SK-N-SH (cell line): ENCODE measurements around the gene SLC32A1. TPM values are rescaled to one million over a fixed set of nuclear protein-coding genes. Genes with fewer than 3 reads are reported as not detected.

Experiments
- CTCF ChIA-PET: fragments of 300-600, 350-600 bp; formaldehyde crosslinking; extraction: SDS; loops from one replicate; lab custom pipeline; 2021; lab: Yijun Ruan, JAX
- POLR2A ChIA-PET: fragments of 350-600 bp; sonication (Branson Sonifier 250); formaldehyde crosslinking; extraction: SDS; loops from one replicate; lab custom pipeline; 2020; ENCODE audit warnings: antibody characterized with exemption, inconsistent platforms; lab: Yijun Ruan, JAX
- DNase-seq: peaks from one replicate; pipeline ENCODE4 v3.0.0; 2012
- H2AFZ ChIP-seq: fragments of 200-600 bp; sonication (generic); 2 replicates; pipeline ENCODE4 v1.8.1; 2016; ENCODE audit warnings: antibody characterized with exemption, mild to moderate bottlenecking, low read depth
- H3F3A ChIP-seq: fragments of 200-600 bp; sonication (generic); replicated peaks from 2 replicates; pipeline ENCODE3; 2016; ENCODE audit warnings: antibody characterized with exemption, mild to moderate bottlenecking; ENCODE audit not compliant: insufficient read depth
- H3K27ac ChIP-seq, 2 experiments: fragments of 200-500 bp in 1 of 2; fragments of 200-600 bp in 1 of 2; sonication (Bioruptor generic) in 1 of 2; sonication (generic), shearing (Covaris generic) in 1 of 2; 2 replicates each; pipeline versions ENCODE4 v1.5.1 to v1.6.1; 2014 to 2016; ENCODE audit warnings: low read depth in 2 of 2, inconsistent platforms in 1 of 2, low read length in 1 of 2, mild to moderate bottlenecking in 1 of 2, mixed read lengths in 1 of 2
- H3K27me3 ChIP-seq: fragments of 200-600 bp; sonication (generic), shearing (Covaris generic); 2 replicates; pipeline ENCODE4 v1.6.1; 2016; ENCODE audit warnings: mixed run types; ENCODE audit not compliant: insufficient read depth
- H3K36me3 ChIP-seq, 2 experiments: fragments of 200-500 bp in 1 of 2; fragments of 200-600 bp in 1 of 2; sonication (Bioruptor generic) in 1 of 2; sonication (generic) in 1 of 2; replicated peaks in 1 of 2; 2 replicates each; pipeline versions ENCODE3 to v1.5.1; 2014 to 2016; ENCODE audit warnings: low read length in 1 of 2, mild to moderate bottlenecking in 1 of 2; ENCODE audit not compliant: insufficient read depth in 2 of 2, control insufficient read depth in 1 of 2
- H3K4me1 ChIP-seq, 2 experiments: fragments of 200-500 bp in 1 of 2; fragments of 200-600 bp in 1 of 2; sonication (Bioruptor generic) in 1 of 2; sonication (generic), shearing (Covaris generic) in 1 of 2; 2 replicates each; pipeline versions ENCODE4 v1.5.1 to v1.6.1; 2014 to 2016; ENCODE audit warnings: low read depth in 1 of 2, low read length in 1 of 2, mixed run types in 1 of 2; ENCODE audit not compliant: insufficient read depth in 2 of 2, control insufficient read depth in 1 of 2
- H3K4me2 ChIP-seq: fragments of 200-600 bp; sonication (generic), shearing (Covaris generic); 2 replicates; pipeline ENCODE4 v1.6.1; 2017; ENCODE audit warnings: mixed run types
- H3K4me3 ChIP-seq, 2 experiments: fragments of 200-500 bp in 1 of 2; fragments of 200-600 bp in 1 of 2; sonication (Bioruptor generic) in 1 of 2; sonication (generic), shearing (Covaris generic) in 1 of 2; 2 replicates each; pipeline versions ENCODE4 v1.5.1 to v1.8.1; 2014 to 2016; ENCODE audit warnings: low read depth in 2 of 2, inconsistent platforms in 1 of 2, low read length in 1 of 2, mild to moderate bottlenecking in 1 of 2, mixed read lengths in 1 of 2, moderate library complexity in 1 of 2
- H3K79me2 ChIP-seq: fragments of 200-600 bp; sonication (generic); 2 replicates; pipeline ENCODE4 v1.8.1; 2017; ENCODE audit warnings: mild to moderate bottlenecking; ENCODE audit not compliant: insufficient read depth
- H3K9ac ChIP-seq: fragments of 200-600 bp; sonication (generic); 2 replicates; pipeline ENCODE4 v1.6.1; 2017; ENCODE audit warnings: mixed run types
- H3K9me2 ChIP-seq: fragments of 200-600 bp; sonication (generic); 2 replicates; pipeline ENCODE4 v1.6.1; 2017; ENCODE audit warnings: mixed run types
- H3K9me3 ChIP-seq: fragments of 200-600 bp; sonication (generic); 2 replicates; pipeline ENCODE4 v1.6.1; 2017; ENCODE audit warnings: mixed run types, mild to moderate bottlenecking, moderate library complexity
- H4K20me1 ChIP-seq: fragments of 200-600 bp; sonication (generic); 2 replicates; pipeline ENCODE4 v1.6.1; 2017; ENCODE audit warnings: mild to moderate bottlenecking, mixed run types; ENCODE audit not compliant: insufficient read depth
- CHD2 ChIP-seq: fragments of 150-350 bp; IDR thresholded peaks from 2 replicates; pipeline ENCODE4 v1.6.1; 2018; ENCODE audit warnings: low read length; ENCODE audit not compliant: partially characterized antibody
- ELF1 ChIP-seq: IDR thresholded peaks from 2 replicates; pipeline ENCODE4 v1.4.0; 2012
- FOXM1 ChIP-seq: IDR thresholded peaks from 2 replicates; pipeline ENCODE4 v1.4.0; 2012; ENCODE audit warnings: low read depth, mild to moderate bottlenecking
- NRF1 ChIP-seq: IDR thresholded peaks from 2 replicates; pipeline ENCODE4 v1.6.1; 2012; ENCODE audit warnings: low read depth, mild to moderate bottlenecking, low read length
- POLR2AphosphoS5 ChIP-seq: IDR thresholded peaks from 2 replicates; pipeline ENCODE4 v1.6.1; 2012; ENCODE audit warnings: low read depth, low read length
- RAD21 ChIP-seq: IDR thresholded peaks from 2 replicates; pipeline ENCODE4 v1.6.1; 2012; ENCODE audit warnings: mild to moderate bottlenecking, low read length
- RCOR1 ChIP-seq: fragments of 150-350 bp; IDR thresholded peaks from 2 replicates; pipeline ENCODE4 v1.6.1; 2017; ENCODE audit warnings: antibody characterized with exemption, low read length
- RXRA ChIP-seq: IDR thresholded peaks from 2 replicates; pipeline ENCODE4 v1.4.0; 2012; ENCODE audit warnings: low read depth, mild to moderate bottlenecking, borderline replicate concordance
- SMC3 ChIP-seq: IDR thresholded peaks from 2 replicates; pipeline ENCODE4 v1.6.1; 2012; ENCODE audit warnings: low read depth, low read length, improper control_type of control experiment
- TEAD4 ChIP-seq: IDR thresholded peaks from 2 replicates; pipeline ENCODE4 v1.4.0; 2012; ENCODE audit warnings: mild to moderate bottlenecking, borderline replicate concordance; ENCODE audit not compliant: insufficient read depth
- YY1 ChIP-seq: IDR thresholded peaks from 2 replicates; pipeline ENCODE4 v1.4.0; 2012; ENCODE audit warnings: low read depth, mild to moderate bottlenecking
- WGBS: methylation state at CpG from one replicate; pipeline ENCODE4 v1.1.6; 2017; ENCODE audit warnings: low lambda C conversion rate; 5-methylcytosine and 5-hydroxymethylcytosine counted together
- polyA plus RNA-seq, 3 experiments: library from polyadenylated mRNA; depleted of rRNA; stranded (reverse); fragments of >200 nt; gene quantifications; 2 replicates each; pipeline ENCODE4 v1.2.3, GENCODE V29; 2012
- TF ChIP-seq, protein P1 (sequence below): IDR thresholded peaks from 2 replicates; pipeline ENCODE4 v1.6.1; 2012; ENCODE audit warnings: mild to moderate bottlenecking, low read depth, low read length, moderate library complexity
- TF ChIP-seq, protein P2 (sequence below): IDR thresholded peaks from 2 replicates; pipeline ENCODE4 v1.4.0; 2012; ENCODE audit warnings: low read depth, borderline replicate concordance
- TF ChIP-seq, protein P3 (sequence below): IDR thresholded peaks from 2 replicates; pipeline ENCODE4 v1.4.0; 2012; ENCODE audit warnings: low read depth, borderline replicate concordance

SLC32A1 gene
- polyA plus RNA-seq, 1 of the 3 experiments (the other 2 are of a cell fraction): not detected

DNA sequence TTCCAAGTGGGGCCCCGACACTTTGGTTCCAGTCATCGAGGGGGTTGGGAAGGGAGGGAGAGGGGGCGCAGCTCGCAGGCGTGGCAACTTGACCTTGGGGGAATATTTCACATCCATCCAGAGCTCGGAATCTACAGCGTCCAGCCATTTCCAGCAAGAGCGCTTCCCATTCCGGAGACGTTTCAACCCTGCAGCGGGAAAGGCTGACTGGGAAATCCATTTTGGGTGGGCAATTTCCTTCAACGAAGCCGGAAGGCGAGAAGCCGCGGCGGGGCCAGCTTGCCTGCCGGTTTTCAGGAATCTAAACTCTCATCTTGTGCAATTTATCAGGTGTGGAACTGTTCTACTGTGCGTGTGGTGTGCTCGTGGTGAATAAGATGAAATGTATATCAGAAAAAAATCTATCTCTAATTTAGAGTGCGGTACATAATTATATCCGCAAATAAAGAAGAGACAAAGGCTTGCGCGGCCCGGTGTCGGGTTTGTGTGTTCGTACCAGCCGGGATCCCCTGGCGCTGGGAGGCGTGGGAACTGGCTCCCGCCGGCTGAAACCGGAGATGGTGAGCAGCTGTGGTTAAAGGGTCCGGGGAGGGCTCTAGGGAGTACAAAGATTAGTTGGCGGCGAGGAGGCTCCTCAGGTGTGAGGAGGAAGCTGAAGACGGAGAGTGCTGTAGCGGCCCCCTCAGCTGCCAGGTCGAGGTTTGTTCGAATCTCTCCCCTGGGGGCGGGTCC, 4.8 kb downstream of the SLC32A1 start (continued):
- TF ChIP-seq, protein P1, sequence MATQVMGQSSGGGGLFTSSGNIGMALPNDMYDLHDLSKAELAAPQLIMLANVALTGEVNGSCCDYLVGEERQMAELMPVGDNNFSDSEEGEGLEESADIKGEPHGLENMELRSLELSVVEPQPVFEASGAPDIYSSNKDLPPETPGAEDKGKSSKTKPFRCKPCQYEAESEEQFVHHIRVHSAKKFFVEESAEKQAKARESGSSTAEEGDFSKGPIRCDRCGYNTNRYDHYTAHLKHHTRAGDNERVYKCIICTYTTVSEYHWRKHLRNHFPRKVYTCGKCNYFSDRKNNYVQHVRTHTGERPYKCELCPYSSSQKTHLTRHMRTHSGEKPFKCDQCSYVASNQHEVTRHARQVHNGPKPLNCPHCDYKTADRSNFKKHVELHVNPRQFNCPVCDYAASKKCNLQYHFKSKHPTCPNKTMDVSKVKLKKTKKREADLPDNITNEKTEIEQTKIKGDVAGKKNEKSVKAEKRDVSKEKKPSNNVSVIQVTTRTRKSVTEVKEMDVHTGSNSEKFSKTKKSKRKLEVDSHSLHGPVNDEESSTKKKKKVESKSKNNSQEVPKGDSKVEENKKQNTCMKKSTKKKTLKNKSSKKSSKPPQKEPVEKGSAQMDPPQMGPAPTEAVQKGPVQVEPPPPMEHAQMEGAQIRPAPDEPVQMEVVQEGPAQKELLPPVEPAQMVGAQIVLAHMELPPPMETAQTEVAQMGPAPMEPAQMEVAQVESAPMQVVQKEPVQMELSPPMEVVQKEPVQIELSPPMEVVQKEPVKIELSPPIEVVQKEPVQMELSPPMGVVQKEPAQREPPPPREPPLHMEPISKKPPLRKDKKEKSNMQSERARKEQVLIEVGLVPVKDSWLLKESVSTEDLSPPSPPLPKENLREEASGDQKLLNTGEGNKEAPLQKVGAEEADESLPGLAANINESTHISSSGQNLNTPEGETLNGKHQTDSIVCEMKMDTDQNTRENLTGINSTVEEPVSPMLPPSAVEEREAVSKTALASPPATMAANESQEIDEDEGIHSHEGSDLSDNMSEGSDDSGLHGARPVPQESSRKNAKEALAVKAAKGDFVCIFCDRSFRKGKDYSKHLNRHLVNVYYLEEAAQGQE: no peak

DNA sequence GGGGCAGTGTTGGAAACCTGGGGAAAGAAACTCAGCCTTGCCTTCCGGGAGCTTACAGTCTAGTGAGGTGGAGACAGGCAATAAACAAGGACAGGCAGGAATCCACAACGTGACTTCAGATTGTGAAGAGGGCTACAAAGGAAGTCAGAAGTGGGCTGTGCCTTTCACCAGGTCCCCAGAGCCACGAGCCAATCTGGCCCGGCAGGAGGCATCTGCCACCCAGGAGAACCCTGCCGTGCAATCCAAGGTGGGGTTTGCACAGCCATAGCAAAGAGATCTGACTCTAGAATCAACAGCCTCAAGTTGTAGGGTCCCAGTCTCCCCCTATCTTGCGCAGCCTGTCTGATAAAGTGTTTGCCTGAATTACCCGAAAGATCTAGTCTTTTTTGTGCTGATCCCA, 5.5 kb downstream of the SLC32A1 start:
- Histone ChIP-seq H4K20me1 (no peaks in the 10 kb centered on the region), H3K9me3 (no peaks in the 10 kb centered on the region), H3K4me3 (no peak overlapping the region), H3K36me3 (no peaks in the 10 kb centered on the region), H3K9me2 (no peaks in the 10 kb centered on the region), H3K79me2 (no peaks in the 10 kb centered on the region), H3K4me2 (no peak overlapping the region), H3K4me1 (peaks cover 0 to 21% of the 10 kb centered on the region in 2 experiments; a peak in 2 of 4 replicates), H2AFZ (no peak overlapping the region), H3K27ac (no peak overlapping the region), H3K9ac (no peak overlapping the region), H3K27me3 (peaks cover 93% of the 10 kb centered on the region), H3F3A (no peaks in the 10 kb centered on the region)
- no peak for TF ChIP-seq NRF1
- TF ChIP-seq, protein P2, sequence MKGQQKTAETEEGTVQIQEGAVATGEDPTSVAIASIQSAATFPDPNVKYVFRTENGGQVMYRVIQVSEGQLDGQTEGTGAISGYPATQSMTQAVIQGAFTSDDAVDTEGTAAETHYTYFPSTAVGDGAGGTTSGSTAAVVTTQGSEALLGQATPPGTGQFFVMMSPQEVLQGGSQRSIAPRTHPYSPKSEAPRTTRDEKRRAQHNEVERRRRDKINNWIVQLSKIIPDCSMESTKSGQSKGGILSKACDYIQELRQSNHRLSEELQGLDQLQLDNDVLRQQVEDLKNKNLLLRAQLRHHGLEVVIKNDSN: no peak
- no peak for TF ChIP-seq SMC3
- TF ChIP-seq TEAD4: no peak
- TF ChIP-seq POLR2AphosphoS5: no peak
- no peak for TF ChIP-seq CHD2
- TF ChIP-seq RXRA: no peak
- TF ChIP-seq YY1: no peak
- TF ChIP-seq ELF1: no peak
- no peak for TF ChIP-seq RCOR1
- no peak for TF ChIP-seq FOXM1
- TF ChIP-seq, protein P3, sequence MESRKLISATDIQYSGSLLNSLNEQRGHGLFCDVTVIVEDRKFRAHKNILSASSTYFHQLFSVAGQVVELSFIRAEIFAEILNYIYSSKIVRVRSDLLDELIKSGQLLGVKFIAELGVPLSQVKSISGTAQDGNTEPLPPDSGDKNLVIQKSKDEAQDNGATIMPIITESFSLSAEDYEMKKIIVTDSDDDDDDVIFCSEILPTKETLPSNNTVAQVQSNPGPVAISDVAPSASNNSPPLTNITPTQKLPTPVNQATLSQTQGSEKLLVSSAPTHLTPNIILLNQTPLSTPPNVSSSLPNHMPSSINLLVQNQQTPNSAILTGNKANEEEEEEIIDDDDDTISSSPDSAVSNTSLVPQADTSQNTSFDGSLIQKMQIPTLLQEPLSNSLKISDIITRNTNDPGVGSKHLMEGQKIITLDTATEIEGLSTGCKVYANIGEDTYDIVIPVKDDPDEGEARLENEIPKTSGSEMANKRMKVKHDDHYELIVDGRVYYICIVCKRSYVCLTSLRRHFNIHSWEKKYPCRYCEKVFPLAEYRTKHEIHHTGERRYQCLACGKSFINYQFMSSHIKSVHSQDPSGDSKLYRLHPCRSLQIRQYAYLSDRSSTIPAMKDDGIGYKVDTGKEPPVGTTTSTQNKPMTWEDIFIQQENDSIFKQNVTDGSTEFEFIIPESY: no peak
- TF ChIP-seq RAD21: no peak
- ChIA-PET CTCF (interaction anchor here (0.9 to 14.6 kb wide), 13 partner anchors 14 to 227 kb away, joined by 3 to 510 read pairs (median 3); partner anchors contain the start of gene ACTR5), POLR2A (no interaction called here)
- DNase-seq: no peak
- WGBS: 33% methylated on average over 3 of the region's 7 CpGs
